ACC112 (cell line): ENCODE data around the gene HAPLN1.
A peak's percentile ranks its signal among the peaks of the same experiment; 100 is the strongest.

Experiments used
- H2AFZ ChIP-seq: fragments of 200-600 bp; sonication (generic); one replicate; pipeline ENCODE4 v1.6.0; 2017; ENCODE audit warnings: antibody characterized with exemption, low read length; ENCODE audit not compliant: unreplicated experiment
- H3K27ac ChIP-seq: fragments of 200-600 bp; sonication (generic); 2 replicates; pipeline ENCODE4 v1.5.1; 2014; ENCODE audit warnings: low read depth, mild to moderate bottlenecking, antibody characterized with exemption, low read length, moderate library complexity
- H3K27me3 ChIP-seq: fragments of 200-600 bp; sonication (generic); 2 replicates; pipeline ENCODE4 v1.6.1; 2014; ENCODE audit warnings: mild to moderate bottlenecking, antibody characterized with exemption, low read length, moderate library complexity, mixed read lengths; ENCODE audit not compliant: insufficient read depth
- H3K36me3 ChIP-seq: fragments of 200-600 bp; sonication (generic); 2 replicates; pipeline ENCODE4 v1.6.1; 2016; ENCODE audit warnings: mild to moderate bottlenecking, antibody characterized with exemption, low read length, moderate library complexity, mixed read lengths; ENCODE audit not compliant: insufficient read depth
- H3K4me1 ChIP-seq: fragments of 200-600 bp; sonication (generic); one replicate; pipeline ENCODE4 v1.6.1; 2016; ENCODE audit warnings: low read length, mixed read lengths; ENCODE audit not compliant: insufficient read depth, unreplicated experiment, control insufficient read depth
- H3K4me3 ChIP-seq: fragments of 200-600 bp; sonication (generic); 2 replicates; pipeline ENCODE4 v1.5.1; 2014; ENCODE audit warnings: mild to moderate bottlenecking, low read depth, low read length
- H3K79me2 ChIP-seq: fragments of 200-600 bp; sonication (generic); one replicate; pipeline ENCODE4 v1.6.0; 2016; ENCODE audit warnings: low read length; ENCODE audit not compliant: control insufficient read depth, unreplicated experiment, insufficient read depth

The HAPLN1 gene

GRCh38 chr5:83644301-83644700, 76.4 kb downstream of the HAPLN1 start:
- no peak overlapping the region for H3K27ac ChIP-seq
- no peak overlapping the region for H2AFZ ChIP-seq
- no peaks in the 10 kb centered on the region for H3K4me1 ChIP-seq
- H3K36me3 ChIP-seq: no peaks in the 10 kb centered on the region
- H3K4me3 ChIP-seq: no peak overlapping the region
- H3K27me3 ChIP-seq: no peaks in the 10 kb centered on the region
- H3K79me2 ChIP-seq: no peaks in the 10 kb centered on the region

- Histone ChIP-seq H3K4me1 (no peaks in the 10 kb centered on the region), H3K27me3 (no peaks in the 10 kb centered on the region), H3K4me3 (no peak overlapping the region), H2AFZ (no peak overlapping the region), H3K27ac (no peak overlapping the region), H3K36me3 (no peaks in the 10 kb centered on the region), H3K79me2 (no peaks in the 10 kb centered on the region)
Measured at GRCh38 chr5:83641946-83642345, 78.7 kb downstream of the HAPLN1 start.

DNA sequence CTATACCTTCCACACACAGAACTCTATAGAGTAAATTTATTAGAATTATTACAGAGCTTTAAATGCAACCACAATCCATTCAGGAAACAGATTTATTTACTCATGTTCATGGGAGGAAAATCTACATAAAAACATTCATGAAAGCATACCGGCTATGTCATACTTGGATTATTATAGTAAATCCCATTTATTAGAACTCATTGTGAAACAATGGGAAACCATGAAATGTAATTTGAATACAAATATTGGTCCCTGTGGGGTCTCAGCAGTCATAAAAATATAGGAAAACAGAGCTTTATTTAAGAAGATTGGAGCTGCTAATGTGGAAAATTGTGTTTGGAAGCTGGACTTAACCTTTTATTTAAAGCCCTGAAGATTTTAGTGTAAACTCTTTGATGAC, 80.7 kb downstream of the HAPLN1 start:
- Histone ChIP-seq H3K36me3 (no peaks in the 10 kb centered on the region), H3K4me1 (peaks cover 5% of the 10 kb centered on the region)

GRCh38 chr5:83636156-83636555, 84.5 kb downstream of the HAPLN1 start:
- H3K36me3 ChIP-seq: no peaks in the 10 kb centered on the region
- H3K79me2 ChIP-seq: no peaks in the 10 kb centered on the region
- H3K4me1 ChIP-seq: peaks cover 17% of the 10 kb centered on the region
- peak overlapping the region; percentile 61 for H2AFZ ChIP-seq
- no peak overlapping the region for H3K4me3 ChIP-seq
- H3K27me3 ChIP-seq: no peaks in the 10 kb centered on the region
- no peak overlapping the region for H3K27ac ChIP-seq

More for the DNA sequence above, 80.7 kb downstream of the HAPLN1 start:
- Histone ChIP-seq H3K79me2 (no peaks in the 10 kb centered on the region), H2AFZ (no peak overlapping the region), H3K27me3 (no peaks in the 10 kb centered on the region), H3K4me3 (no peak overlapping the region), H3K27ac (no peak overlapping the region)

DNA sequence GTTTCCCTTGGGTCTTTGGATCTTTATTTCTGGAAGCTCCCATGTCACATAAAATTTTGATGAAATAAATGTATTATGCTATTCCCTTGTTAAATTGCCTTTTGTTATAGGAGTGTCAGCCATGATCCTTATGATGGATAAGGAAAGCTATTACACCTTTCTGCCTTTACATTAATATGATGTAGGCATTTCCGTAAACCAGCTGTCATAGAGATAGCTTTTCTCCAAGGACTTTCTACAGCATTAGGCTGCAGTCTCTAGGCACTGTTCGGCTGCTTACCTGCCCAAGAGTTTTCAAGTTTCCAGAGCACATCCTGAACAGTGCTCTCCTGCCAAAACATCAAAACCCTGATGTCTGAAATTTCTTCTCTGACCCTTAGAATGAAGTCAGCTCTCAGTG, 87.4 kb downstream of the HAPLN1 start:
- no peaks in the 10 kb centered on the region for H3K27me3 ChIP-seq
- H3K27ac ChIP-seq: no peak overlapping the region
- peaks cover 17% of the 10 kb centered on the region for H3K4me1 ChIP-seq
- no peaks in the 10 kb centered on the region for H3K79me2 ChIP-seq
- no peaks in the 10 kb centered on the region for H3K36me3 ChIP-seq
- H3K4me3 ChIP-seq: no peak overlapping the region
- no peak overlapping the region for H2AFZ ChIP-seq

- Histone ChIP-seq H3K27me3 (no peaks in the 10 kb centered on the region), H3K4me3 (no peak overlapping the region), H3K27ac (no peak overlapping the region), H3K79me2 (no peaks in the 10 kb centered on the region), H3K36me3 (no peaks in the 10 kb centered on the region), H3K4me1 (peaks cover 17% of the 10 kb centered on the region), H2AFZ (no peak overlapping the region)
Measured at GRCh38 chr5:83632874-83633273, 87.8 kb downstream of the HAPLN1 start.

DNA sequence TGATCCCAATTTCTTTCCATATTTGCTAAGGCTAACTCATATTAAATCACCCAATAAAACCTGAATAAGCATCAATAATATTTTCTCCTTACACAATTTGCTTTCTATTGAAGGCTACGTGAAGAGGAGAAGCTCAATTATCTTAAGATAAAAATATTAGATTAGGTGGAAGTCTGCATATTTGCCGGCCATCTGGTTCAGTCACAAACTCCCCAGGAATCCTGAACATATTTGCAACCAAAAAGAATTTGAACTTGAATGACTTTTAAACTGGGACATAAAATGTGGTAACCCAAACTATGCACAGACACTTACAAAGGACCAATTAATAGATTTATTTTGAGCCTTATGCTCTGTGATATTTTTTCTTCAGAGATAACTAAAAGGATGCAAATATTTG, 92.3 kb downstream of the HAPLN1 start:
- Histone ChIP-seq H3K36me3 (no peaks in the 10 kb centered on the region), H3K4me3 (no peak overlapping the region), H3K79me2 (no peaks in the 10 kb centered on the region)

DNA sequence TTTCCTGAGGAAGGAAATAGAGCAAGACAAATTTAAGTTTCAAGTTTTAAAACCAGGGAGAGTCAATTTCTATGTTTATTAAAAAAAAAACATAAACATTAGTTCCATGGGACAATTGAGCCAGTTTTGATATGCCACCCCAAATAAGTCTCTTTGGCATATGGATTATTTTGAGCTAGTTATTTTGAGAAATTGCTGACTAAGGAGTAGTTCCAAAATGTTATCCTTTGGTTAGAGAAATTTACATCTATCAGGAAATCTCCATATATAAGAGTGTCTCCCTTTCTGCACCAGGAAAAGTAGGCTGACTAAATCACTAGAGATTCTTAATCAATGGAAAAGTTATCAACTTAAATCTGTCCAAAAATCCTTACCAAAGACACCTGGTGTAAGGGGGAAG, 105.8 kb downstream of the HAPLN1 start:
- Histone ChIP-seq H3K27me3 (no peaks in the 10 kb centered on the region), H2AFZ (no peak overlapping the region), H3K4me1 (no peaks in the 10 kb centered on the region), H3K4me3 (no peak overlapping the region), H3K27ac (no peak overlapping the region), H3K36me3 (no peaks in the 10 kb centered on the region), H3K79me2 (no peaks in the 10 kb centered on the region)

More for the DNA sequence above, 92.3 kb downstream of the HAPLN1 start:
- Histone ChIP-seq H3K4me1 (peaks cover 11% of the 10 kb centered on the region), H3K27ac (no peak overlapping the region), H2AFZ (no peak overlapping the region), H3K27me3 (0 out of 2 replicates have a peak, but pooled peaks cover 3% of the 10 kb centered on the region)

DNA sequence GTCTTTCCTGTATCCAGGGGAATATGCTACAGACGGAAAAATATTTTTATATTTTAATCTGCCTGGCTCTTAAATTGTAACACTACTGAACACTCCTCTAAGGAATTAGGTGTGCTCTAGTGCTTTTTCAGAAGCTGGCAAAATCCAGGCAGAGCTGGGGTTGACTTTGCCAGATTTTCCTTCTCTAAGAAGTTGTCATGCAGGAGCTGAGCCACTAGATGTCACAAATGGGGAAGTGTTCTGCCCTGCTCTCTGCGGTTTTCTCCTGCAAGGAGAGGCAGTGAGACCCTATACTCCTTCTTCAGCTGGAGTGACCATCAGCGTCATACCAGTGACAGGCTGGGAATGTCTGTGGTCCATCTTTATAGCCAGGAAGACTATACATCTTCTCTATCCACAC, 112.5 kb downstream of the HAPLN1 start:
- Histone ChIP-seq H3K27ac (no peak overlapping the region), H3K4me1 (no peaks in the 10 kb centered on the region), H3K27me3 (no peaks in the 10 kb centered on the region), H3K36me3 (no peaks in the 10 kb centered on the region), H3K79me2 (no peaks in the 10 kb centered on the region), H2AFZ (no peak overlapping the region), H3K4me3 (no peak overlapping the region)

DNA sequence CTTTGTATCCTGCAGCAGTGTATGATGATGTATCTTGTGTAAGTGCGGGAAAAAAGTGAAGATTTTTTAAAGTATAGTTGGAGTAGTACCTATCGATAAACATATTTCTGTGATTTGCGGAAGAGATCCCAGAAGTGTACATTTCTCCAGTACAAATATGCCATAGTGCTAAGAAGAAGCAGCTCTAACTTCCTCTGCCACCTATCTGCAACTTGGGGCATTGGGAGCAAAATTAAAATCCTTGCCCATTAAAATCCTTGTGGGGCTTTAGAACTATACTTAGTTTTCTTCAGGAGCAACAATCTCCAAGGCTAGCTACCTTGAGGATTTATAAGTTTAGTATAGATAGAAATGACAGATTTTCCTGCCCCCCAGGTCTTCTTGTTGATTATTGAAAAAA, 125.4 kb downstream of the HAPLN1 start:
- H2AFZ ChIP-seq: no peak overlapping the region
- no peak overlapping the region for H3K27ac ChIP-seq
- no peaks in the 10 kb centered on the region for H3K36me3 ChIP-seq
- H3K4me1 ChIP-seq: peaks cover 10% of the 10 kb centered on the region
- no peaks in the 10 kb centered on the region for H3K79me2 ChIP-seq
- no peak overlapping the region for H3K4me3 ChIP-seq
- H3K27me3 ChIP-seq: no peaks in the 10 kb centered on the region

DNA sequence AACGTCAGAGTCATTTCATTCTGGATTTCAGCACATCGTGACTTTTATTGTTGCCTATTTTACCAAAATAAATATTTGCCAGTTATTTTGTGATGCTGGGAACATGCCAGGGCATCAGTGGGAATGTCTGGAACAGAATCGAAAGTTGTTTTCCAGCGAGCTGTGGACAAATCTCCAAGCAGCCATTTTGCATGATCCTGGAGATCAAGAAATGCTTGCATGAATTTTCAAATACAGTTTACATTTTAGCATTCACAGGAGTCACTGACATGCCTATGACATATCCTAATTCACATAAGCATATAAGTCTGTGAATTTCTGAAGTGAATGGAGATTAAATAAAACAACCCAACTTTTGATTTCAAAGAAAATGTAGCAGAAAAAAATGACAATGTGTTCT, 129.7 kb downstream of the HAPLN1 start:
- H2AFZ ChIP-seq: peak overlapping the region; percentile 72
- H3K36me3 ChIP-seq: no peaks in the 10 kb centered on the region
- H3K27me3 ChIP-seq: no peaks in the 10 kb centered on the region
- peaks cover 10% of the 10 kb centered on the region for H3K4me1 ChIP-seq
- H3K4me3 ChIP-seq: peak overlapping the region; percentile 42
- H3K27ac ChIP-seq: no peak overlapping the region
- H3K79me2 ChIP-seq: no peaks in the 10 kb centered on the region
